MM.1S (cell line): ENCODE results near the gene H6PD.

ENCODE experiments used
- CTCF ChIP-seq: fragments of 300-600 bp; sonication (generic); IDR thresholded peaks from 2 replicates; pipeline ENCODE4 v1.5.1; 2016; ENCODE audit warnings: antibody characterized with exemption, low read length, mixed read lengths
- EZH2 ChIP-seq: fragments of 300-600 bp; sonication (generic); optimal IDR thresholded peaks from 2 replicates; pipeline ENCODE3; 2017; ENCODE audit warnings: low read depth, mild to moderate bottlenecking, antibody characterized with exemption, low read length, mixed read lengths

GRCh38 chr1:9242338-9242969 lies 7.9 kb downstream of the H6PD start:
- TF ChIP-seq CTCF (no peak), EZH2 (no peak)
